H54 (cell line): ENCODE data around the gene FGF8.
"Not testable (repeated sequence)": the region's sequence is repeated elsewhere in the genome, so short reads cannot be mapped to it uniquely, and the experiment has no call there.

ENCODE experiments used
- DNase-seq: peaks from one replicate; pipeline ENCODE4 v3.0.0; 2011; ENCODE audit warnings: low spot score, mixed read lengths; ENCODE audit not compliant: insufficient read length
- FAIRE-seq: peaks from 3 replicates; lab custom pipeline; 2011; peaks lifted over from hg19 to GRCh38; lab: Jason Lieb, UNC
- POLR2A ChIP-seq: IDR thresholded peaks from 2 replicates; pipeline ENCODE4 v1.6.1; 2011; ENCODE audit warnings: low read depth, mild to moderate bottlenecking, low read length

Gene FGF8

GRCh38 chr10:101793526-101793925, 17.6 kb upstream of the FGF8 start:
- FAIRE-seq = no peak
- no peak for TF ChIP-seq POLR2A
- no peak for DNase-seq

- TF ChIP-seq POLR2A = no peak
- no peak for DNase-seq
- peak; percentile 52 for FAIRE-seq
Measured at GRCh38 chr10:101789686-101790085, 13.8 kb upstream of the FGF8 start.

GRCh38 chr10:101789231-101789630, 13.3 kb upstream of the FGF8 start:
- not testable (repeated sequence) for DNase-seq

DNA sequence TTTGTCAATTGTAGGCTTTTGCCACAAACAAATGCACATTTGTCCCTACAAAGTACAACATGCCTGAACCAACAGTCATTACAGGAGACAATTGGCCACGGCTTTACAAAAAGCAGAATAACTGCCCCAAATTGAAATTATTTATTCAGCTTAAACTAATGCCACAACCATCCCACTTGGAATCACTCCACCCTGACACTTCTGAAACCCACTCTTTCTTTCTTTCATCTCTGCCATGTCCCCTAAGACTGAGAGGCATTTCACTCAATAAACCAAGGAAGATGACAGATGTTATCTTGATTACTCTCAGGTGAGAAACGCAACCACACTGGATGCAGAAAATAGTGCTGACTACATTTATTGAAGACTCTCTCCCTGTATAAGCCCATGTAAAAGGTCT, 9.9 kb upstream of the FGF8 start:
- FAIRE-seq = no peak
- TF ChIP-seq POLR2A = no peak
- no peak for DNase-seq

More at GRCh38 chr10:101789231-101789630, 13.3 kb upstream of the FGF8 start:
- not testable (repeated sequence) for FAIRE-seq

DNA sequence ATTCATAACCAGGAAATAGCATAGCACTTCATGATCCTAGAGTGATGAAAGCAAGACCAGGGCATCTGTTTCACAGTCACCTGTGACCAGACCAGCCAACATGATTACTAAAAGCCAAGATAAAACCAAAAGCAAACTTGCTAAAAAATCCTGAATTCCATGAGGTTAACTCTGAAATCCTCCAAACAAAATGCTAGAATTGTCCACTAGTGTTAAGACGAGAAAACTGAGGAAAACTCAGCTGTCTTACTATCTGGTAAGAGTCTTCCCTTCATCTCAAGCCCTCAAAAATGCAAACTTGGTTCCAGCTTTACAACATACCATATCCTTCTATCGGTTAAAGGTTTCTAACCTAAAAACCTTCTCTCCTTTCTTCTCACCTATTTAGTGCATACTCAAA, 8.6 kb upstream of the FGF8 start:
- no peak for FAIRE-seq
- TF ChIP-seq POLR2A = no peak
- no peak for DNase-seq

DNA sequence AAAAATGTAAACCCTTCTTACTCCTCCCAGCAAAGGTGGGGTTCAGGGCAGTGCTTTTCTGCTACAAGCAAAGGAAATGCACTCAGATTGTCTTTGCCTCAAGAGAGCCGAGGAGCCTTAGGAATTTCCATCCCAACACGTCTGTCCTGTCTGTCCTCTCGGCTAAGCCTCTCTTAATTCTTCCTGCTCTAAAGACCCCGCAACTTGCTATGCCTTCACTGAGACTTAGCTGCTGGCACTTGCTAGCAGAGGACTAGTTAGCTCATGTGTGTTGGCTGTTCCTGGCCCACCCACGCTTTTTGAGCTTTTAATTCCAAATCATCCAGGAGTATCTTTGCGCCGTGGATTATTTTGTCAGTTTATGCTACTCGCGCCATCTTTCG, 7.8 kb upstream of the FGF8 start:
- TF ChIP-seq POLR2A = no peak
- FAIRE-seq (no peak), DNase-seq (no peak)

- FAIRE-seq (no peak), DNase-seq (peak; percentile 94)
- TF ChIP-seq POLR2A = peak; percentile 39
Measured at GRCh38 chr10:101782811-101783735, 7.2 kb upstream of the FGF8 start, which contains the start of gene NPM3. NPM3 (minus strand) TSS chr10:101783446; CDS start chr10:101783390, 56 bp downstream.

DNA sequence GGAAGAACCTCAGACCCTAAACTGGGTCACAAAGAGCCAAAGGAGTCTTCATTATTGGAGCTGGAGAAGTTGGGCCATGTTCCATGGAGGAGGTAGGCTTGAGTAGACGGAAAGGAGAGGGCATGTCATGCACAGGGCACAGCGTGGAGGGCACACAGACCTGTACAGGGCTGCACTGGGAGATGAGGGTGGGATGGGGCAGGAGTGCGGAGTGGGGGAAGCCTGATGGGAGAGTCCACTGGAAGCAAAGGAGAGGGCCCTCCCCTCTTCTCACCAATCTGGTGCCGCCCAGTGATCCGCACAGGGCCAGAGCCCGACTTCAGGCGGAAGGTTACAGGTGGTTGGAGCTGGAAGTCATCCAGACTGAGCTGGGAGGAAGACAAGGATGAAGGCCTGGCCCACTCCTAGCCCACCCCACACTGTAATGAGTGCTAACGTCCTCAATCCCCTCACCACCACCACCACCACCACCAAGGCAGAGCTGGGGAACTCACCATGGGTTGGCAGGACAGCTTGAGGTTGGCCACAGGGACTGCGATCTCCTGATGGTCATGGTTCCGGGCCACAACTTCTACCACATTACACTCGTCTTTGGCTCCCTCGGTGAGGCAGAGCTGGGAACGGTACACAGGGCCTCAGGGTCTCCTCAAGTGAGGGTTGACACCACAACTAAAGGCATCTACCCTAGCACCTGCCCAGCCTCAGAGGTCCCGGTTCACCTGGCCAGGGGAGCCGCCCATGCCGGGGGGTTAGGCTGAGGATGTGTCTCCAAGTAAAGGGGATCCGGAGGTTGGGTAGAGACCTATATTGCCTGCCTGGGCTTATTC, 6.3 kb upstream of the FGF8 start:
- TF ChIP-seq POLR2A = no peak

DNA sequence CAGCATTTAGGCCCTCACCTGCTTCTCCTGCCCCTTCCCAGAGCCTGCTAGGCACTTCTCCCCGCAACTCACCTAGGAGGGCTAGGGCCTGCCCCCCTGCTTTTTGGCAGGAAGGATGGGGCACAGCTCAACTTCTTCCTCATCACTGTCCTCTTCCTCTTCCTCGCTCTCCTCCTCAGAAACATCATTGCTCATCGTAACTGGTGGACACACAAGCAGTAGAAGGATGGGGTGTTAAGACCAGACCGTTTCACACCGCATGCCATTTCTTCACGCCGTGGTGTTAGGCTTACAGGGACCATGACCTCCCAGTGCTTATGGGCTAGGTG, 5.7 kb upstream of the FGF8 start:
- DNase-seq (no peak), FAIRE-seq (no peak)
- no peak for TF ChIP-seq POLR2A

More for the DNA sequence above, 6.3 kb upstream of the FGF8 start:
- FAIRE-seq (no peak), DNase-seq (no peak)

DNA sequence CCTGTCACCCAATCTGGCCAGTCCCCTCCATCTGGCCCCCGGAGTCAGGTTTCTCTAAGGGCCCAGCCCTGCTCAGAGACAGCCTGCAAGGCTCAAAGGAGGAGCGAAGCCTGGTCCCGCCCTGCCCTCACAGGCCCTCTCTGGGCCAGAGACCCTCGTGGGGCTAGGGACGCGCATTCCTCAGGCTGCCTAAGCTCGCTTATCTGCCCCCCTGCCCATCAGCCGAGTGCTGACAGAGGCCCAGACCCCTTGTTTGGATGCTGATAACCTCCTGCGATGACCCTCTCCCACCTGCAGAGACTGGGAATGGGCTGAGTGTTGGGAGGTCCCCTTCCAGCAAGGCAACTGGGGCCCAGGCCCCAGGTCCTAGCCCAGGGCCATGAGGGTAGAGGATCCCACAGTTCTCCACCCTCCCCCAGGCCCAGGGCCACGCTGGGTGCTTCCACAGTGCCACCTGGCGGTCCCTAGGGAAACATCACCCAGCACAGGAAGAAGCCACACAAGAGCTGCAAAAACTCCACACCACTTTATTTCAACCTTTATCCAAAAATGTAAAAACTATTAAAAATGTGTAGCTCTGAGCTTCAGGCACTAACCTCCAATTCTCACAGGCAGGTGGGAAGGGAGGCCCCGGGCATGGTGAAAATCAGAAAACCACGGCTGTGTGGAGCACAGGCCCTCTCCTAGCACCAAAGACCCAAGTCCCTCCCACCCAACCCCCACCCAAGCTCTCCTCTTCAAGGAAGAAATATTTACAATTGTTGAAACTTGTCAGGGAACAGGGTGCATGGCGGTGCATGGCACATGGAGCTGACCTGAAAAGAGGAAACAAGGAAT, 5.1 kb upstream of the FGF8 start:
- peak; percentile 96 for DNase-seq
- FAIRE-seq = no peak
- no peak for TF ChIP-seq POLR2A

GRCh38 chr10:101780187-101780817, 4.4 kb upstream of the FGF8 start:
- DNase-seq (no peak), FAIRE-seq (no peak)
- no peak for TF ChIP-seq POLR2A

- no peak for DNase-seq
- TF ChIP-seq POLR2A = no peak
- FAIRE-seq = no peak
Measured at GRCh38 chr10:101779544-101780186, 3.8 kb upstream of the FGF8 start.
